SU-DHL-6 (cell line): ENCODE results near the gene SRP68.

Experiments used
- H2AFZ ChIP-seq: fragments of 200-600 bp; sonication (generic); 2 replicates; pipeline ENCODE4 v1.6.1; 2014; ENCODE audit warnings: low read depth, mild to moderate bottlenecking, moderate library complexity, mixed read lengths, antibody characterized with exemption, low read length; ENCODE audit not compliant: severe bottlenecking
- H3F3A ChIP-seq: fragments of 200-600 bp; shearing (Covaris generic); 2 replicates; pipeline ENCODE4 v1.6.0; 2016; ENCODE audit warnings: antibody characterized with exemption, mild to moderate bottlenecking; ENCODE audit not compliant: insufficient read depth
- H3K27ac ChIP-seq: fragments of 200-600 bp; sonication (generic); 2 replicates; pipeline ENCODE4 v1.5.1; 2016; ENCODE audit warnings: low read depth, mild to moderate bottlenecking, low read length, moderate library complexity, mixed read lengths
- H3K27me3 ChIP-seq: fragments of 200-600 bp; sonication (generic), shearing (Covaris generic); 2 replicates; pipeline ENCODE4 v1.6.0; 2014; ENCODE audit warnings: mild to moderate bottlenecking, low read length
- H3K36me3 ChIP-seq: fragments of 200-600 bp; sonication (generic); 2 replicates; pipeline ENCODE4 v1.6.1; 2014; ENCODE audit warnings: mild to moderate bottlenecking, low read length, mixed read lengths
- H3K4me2 ChIP-seq: fragments of 300-600, 200-600 bp; shearing (Covaris generic), sonication (generic); 2 replicates; pipeline ENCODE4 v1.6.0; 2014; ENCODE audit warnings: low read length, low read depth, mild to moderate bottlenecking; ENCODE audit not compliant: poor library complexity, severe bottlenecking
- H3K4me3 ChIP-seq: fragments of 200-600 bp; sonication (generic); 2 replicates; pipeline ENCODE4 v1.5.1; 2014; ENCODE audit warnings: antibody characterized with exemption, low read length, mild to moderate bottlenecking, mixed read lengths; ENCODE audit not compliant: insufficient read depth, poor library complexity, severe bottlenecking
- H3K79me2 ChIP-seq: fragments of 200-600 bp; sonication (generic); 2 replicates; pipeline ENCODE4 v1.6.1; 2014; ENCODE audit warnings: mild to moderate bottlenecking, low read length, moderate library complexity; ENCODE audit not compliant: insufficient read depth
- H3K9ac ChIP-seq: fragments of 200-600 bp; sonication (generic); 2 replicates; pipeline ENCODE4 v1.7.0; 2014; ENCODE audit warnings: mild to moderate bottlenecking, low read length
- H3K9me2 ChIP-seq: fragments of 200-600 bp; sonication (generic); replicated peaks from 2 replicates; pipeline ENCODE4 v1.6.1; 2014; ENCODE audit warnings: low read length; ENCODE audit not compliant: insufficient read depth
- H3K9me3 ChIP-seq: fragments of 200-600 bp; sonication (generic); 2 replicates; pipeline ENCODE4 v1.6.1; 2014; ENCODE audit warnings: low read length, mixed read lengths; ENCODE audit not compliant: insufficient read depth
- H4K20me1 ChIP-seq: fragments of 200-600 bp; sonication (generic); 2 replicates; pipeline ENCODE4 v1.6.1; 2014; ENCODE audit warnings: low read depth, mild to moderate bottlenecking, antibody characterized with exemption, low read length, moderate library complexity, mixed read lengths
- CTCF ChIP-seq: fragments of 200-600 bp; sonication (generic); IDR thresholded peaks from one replicate; pipeline ENCODE4 v1.5.1; 2017; ENCODE audit warnings: antibody characterized with exemption, mild to moderate bottlenecking, low read length, moderate library complexity; ENCODE audit not compliant: insufficient read depth, poor library complexity, severe bottlenecking
- EZH2phosphoT487 ChIP-seq: fragments of 200-600 bp; sonication (generic), shearing (Covaris generic); conservative IDR thresholded peaks from 2 replicates; pipeline ENCODE4 v1.6.1; 2018; ENCODE audit warnings: mild to moderate bottlenecking, antibody characterized with exemption, low read length, moderate library complexity, mixed read lengths

Gene SRP68

GRCh38 chr17:76023900-76024237 is 48.4 kb downstream of the SRP68 start:
- Histone ChIP-seq H3K9me2 (no peaks in the 10 kb centered on the region), H3K79me2 (no peaks in the 10 kb centered on the region), H3K9ac (no peak overlapping the region), H4K20me1 (no peaks in the 10 kb centered on the region), H3K36me3 (no peaks in the 10 kb centered on the region), H3K4me2 (no peak overlapping the region), H3K27ac (no peak overlapping the region), H3K9me3 (no peaks in the 10 kb centered on the region), H3F3A (0 out of 2 replicates have a peak, but pooled peaks cover 4% of the 10 kb centered on the region), H3K4me3 (no peak overlapping the region), H2AFZ (no peak overlapping the region), H3K27me3 (no peaks in the 10 kb centered on the region)
- TF ChIP-seq EZH2phosphoT487 (no peak), CTCF (no peak)

GRCh38 chr17:76022973-76023899 is 49.1 kb downstream of the SRP68 start:
- Histone ChIP-seq H3K79me2 (no peaks in the 10 kb centered on the region), H3K4me3 (no peak overlapping the region), H3F3A (0 out of 2 replicates have a peak, but pooled peaks cover 4% of the 10 kb centered on the region), H2AFZ (no peak overlapping the region), H3K9me2 (no peaks in the 10 kb centered on the region), H3K9ac (no peak overlapping the region), H3K36me3 (no peaks in the 10 kb centered on the region), H3K27ac (no peak overlapping the region), H3K4me2 (no peak overlapping the region), H4K20me1 (no peaks in the 10 kb centered on the region), H3K27me3 (no peaks in the 10 kb centered on the region), H3K9me3 (no peaks in the 10 kb centered on the region)
- no peak for TF ChIP-seq CTCF
- TF ChIP-seq EZH2phosphoT487: no peak

GRCh38 chr17:76022285-76022684 is 50.0 kb downstream of the SRP68 start:
- H3K4me3 ChIP-seq: no peak overlapping the region
- 0 out of 2 replicates have a peak, but pooled peaks cover 4% of the 10 kb centered on the region for H3F3A ChIP-seq
- no peak overlapping the region for H3K27ac ChIP-seq
- no peaks in the 10 kb centered on the region for H4K20me1 ChIP-seq
- H3K9me3 ChIP-seq: no peaks in the 10 kb centered on the region
- no peak overlapping the region for H2AFZ ChIP-seq
- TF ChIP-seq CTCF (no peak), EZH2phosphoT487 (no peak)
- no peaks in the 10 kb centered on the region for H3K79me2 ChIP-seq
- no peaks in the 10 kb centered on the region for H3K27me3 ChIP-seq
- H3K9me2 ChIP-seq: no peaks in the 10 kb centered on the region
- H3K9ac ChIP-seq: no peak overlapping the region
- H3K36me3 ChIP-seq: no peaks in the 10 kb centered on the region
- H3K4me2 ChIP-seq: no peak overlapping the region
